Measurements from ENCODE around the gene ALDH2. TPM values are rescaled to one million over a fixed set of nuclear protein-coding genes. Genes with fewer than 3 reads are reported as not detected.

The ALDH2 gene
- total RNA-seq, 1 donor from 2014 or later, result 55.2 TPM

DNA sequence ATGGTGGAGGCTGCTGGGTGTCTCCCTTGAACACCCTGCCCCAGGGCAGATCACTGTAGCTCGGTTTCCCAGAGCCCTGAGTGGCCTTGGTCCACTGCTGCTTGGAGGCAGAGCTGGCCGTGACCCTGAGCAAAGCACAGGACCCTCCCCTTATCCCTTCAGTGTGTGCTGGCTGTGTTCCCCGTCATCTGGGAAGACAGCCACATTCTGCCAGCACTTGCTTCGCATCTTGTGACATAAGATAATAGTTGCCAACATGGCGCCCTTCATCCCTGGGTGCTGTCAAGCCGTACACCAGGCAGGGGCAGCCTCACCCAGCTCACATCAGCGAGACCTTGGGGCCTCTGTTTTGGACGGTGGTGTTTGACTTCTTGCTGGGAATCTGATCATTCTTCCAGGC, 12.1 kb upstream of the ALDH2 start:
- no peak for DNase-seq
- Mint-ChIP-seq H3K36me3 (ENCODE audit: unreplicated experiment) (no peaks in the 10 kb centered on the region), H3K27me3 (ENCODE audit: unreplicated experiment) (no peaks in the 10 kb centered on the region), H3K4me1 (ENCODE audit: low read depth, unreplicated experiment) (no peaks in the 10 kb centered on the region), H3K9me3 (ENCODE audit: unreplicated experiment) (no peaks in the 10 kb centered on the region), H3K27ac (ENCODE audit: unreplicated experiment) (no peak overlapping the region), H3K4me3 (ENCODE audit: unreplicated experiment) (no peak overlapping the region)
- TF ChIP-seq, protein P1, sequence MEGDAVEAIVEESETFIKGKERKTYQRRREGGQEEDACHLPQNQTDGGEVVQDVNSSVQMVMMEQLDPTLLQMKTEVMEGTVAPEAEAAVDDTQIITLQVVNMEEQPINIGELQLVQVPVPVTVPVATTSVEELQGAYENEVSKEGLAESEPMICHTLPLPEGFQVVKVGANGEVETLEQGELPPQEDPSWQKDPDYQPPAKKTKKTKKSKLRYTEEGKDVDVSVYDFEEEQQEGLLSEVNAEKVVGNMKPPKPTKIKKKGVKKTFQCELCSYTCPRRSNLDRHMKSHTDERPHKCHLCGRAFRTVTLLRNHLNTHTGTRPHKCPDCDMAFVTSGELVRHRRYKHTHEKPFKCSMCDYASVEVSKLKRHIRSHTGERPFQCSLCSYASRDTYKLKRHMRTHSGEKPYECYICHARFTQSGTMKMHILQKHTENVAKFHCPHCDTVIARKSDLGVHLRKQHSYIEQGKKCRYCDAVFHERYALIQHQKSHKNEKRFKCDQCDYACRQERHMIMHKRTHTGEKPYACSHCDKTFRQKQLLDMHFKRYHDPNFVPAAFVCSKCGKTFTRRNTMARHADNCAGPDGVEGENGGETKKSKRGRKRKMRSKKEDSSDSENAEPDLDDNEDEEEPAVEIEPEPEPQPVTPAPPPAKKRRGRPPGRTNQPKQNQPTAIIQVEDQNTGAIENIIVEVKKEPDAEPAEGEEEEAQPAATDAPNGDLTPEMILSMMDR (IDR thresholded peaks at IDR 0.05; ENCODE audit: partially characterized antibody, unreplicated experiment), result no peak

DNA sequence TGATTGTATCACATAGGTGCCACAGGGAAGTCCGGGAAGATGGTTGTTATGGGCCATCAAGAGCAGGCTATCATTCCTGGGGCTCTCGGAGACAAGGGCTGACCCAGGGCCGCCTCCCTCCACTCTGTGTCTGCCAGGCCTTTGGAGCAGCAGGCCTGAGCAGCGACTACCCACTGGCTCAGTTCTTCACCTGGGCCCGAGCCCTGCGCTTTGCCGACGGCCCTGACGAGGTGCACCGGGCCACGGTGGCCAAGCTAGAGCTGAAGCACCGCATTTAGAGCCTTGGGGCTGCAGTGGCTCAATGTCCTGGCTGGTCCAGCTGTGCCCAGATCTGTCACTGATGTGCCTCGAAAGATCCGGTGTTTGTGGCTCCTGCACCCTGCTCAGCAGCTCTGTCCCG, 10.5 kb upstream of the ALDH2 start:
- no peak overlapping the region for H3K4me3 Mint-ChIP-seq (ENCODE audit: unreplicated experiment)
- no peaks in the 10 kb centered on the region for H3K36me3 Mint-ChIP-seq (ENCODE audit: unreplicated experiment)
- no peak for DNase-seq
- H3K27ac Mint-ChIP-seq (ENCODE audit: unreplicated experiment), result no peak overlapping the region
- no peaks in the 10 kb centered on the region for H3K4me1 Mint-ChIP-seq (ENCODE audit: low read depth, unreplicated experiment)
- H3K9me3 Mint-ChIP-seq (ENCODE audit: unreplicated experiment), result no peaks in the 10 kb centered on the region
- TF ChIP-seq, protein P1 (IDR thresholded peaks at IDR 0.05; ENCODE audit: partially characterized antibody, unreplicated experiment), result no peak
- H3K27me3 Mint-ChIP-seq (ENCODE audit: unreplicated experiment), result no peaks in the 10 kb centered on the region

DNA sequence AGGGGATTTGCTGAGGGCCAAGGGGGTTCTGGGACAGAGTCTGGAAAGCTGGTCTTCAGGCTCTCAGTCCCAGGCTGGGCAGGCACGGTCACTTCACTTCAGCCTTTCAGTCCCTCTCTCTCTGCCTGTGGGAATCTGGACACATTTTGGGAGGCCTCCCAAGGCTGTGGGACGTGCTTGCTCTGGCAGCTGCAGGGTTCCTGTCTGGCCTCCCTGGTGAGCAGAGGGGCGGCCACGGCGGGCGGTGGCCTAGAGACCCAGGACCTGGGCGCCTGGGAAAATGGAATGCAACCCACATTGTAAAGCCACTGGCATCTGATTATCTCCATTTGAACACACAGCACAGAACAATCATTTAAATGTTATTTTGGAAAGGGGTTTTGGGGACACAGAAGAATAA, 10.1 kb upstream of the ALDH2 start:
- TF ChIP-seq, protein P1 (IDR thresholded peaks at IDR 0.05; ENCODE audit: partially characterized antibody, unreplicated experiment), result no peak
- H3K4me1 Mint-ChIP-seq (ENCODE audit: low read depth, unreplicated experiment), result no peaks in the 10 kb centered on the region
- no peaks in the 10 kb centered on the region for H3K27me3 Mint-ChIP-seq (ENCODE audit: unreplicated experiment)
- no peak for DNase-seq
- H3K4me3 Mint-ChIP-seq (ENCODE audit: unreplicated experiment), result no peak overlapping the region
- H3K36me3 Mint-ChIP-seq (ENCODE audit: unreplicated experiment), result no peaks in the 10 kb centered on the region
- no peaks in the 10 kb centered on the region for H3K9me3 Mint-ChIP-seq (ENCODE audit: unreplicated experiment)
- H3K27ac Mint-ChIP-seq (ENCODE audit: unreplicated experiment), result no peak overlapping the region

DNA sequence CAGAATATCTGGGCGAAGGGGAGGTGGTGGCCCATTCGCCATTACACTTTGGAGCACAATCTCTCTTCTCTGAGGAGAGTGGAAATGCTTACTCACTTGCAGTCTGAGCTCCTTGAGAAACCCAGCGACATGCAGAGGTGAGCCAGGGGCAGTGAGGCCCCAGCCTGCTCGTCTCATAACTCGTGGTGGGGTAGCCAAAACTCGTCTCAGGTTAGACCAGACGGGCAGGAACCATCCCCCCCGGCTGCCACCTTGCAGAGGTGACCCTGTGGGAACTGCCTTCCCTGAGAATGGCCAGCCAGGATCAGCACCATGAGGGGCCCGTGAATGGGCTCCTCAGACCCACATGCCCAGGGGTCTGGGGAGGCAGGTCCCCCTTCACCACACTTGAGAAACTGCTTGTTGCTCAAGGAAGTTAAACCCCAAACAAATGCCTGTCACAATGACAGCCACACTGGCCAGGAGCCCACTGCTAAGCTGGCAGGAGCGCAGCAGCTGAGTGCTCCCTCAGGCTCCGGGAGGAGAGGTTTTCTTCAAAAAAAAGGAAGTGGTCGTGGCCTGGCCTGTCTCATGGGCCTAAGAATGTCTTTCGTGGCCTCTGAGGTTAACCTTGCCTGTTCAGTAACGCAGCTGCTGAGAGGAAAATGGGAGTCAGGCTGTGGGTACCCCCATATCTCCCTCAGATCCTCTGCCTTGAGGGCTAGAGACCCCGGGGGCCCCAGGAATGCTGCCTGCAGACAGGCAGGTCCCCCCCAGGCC, 9.2 kb upstream of the ALDH2 start:
- Mint-ChIP-seq H3K27me3 (ENCODE audit: unreplicated experiment) (no peaks in the 10 kb centered on the region), H3K36me3 (ENCODE audit: unreplicated experiment) (no peaks in the 10 kb centered on the region), H3K9me3 (ENCODE audit: unreplicated experiment) (no peaks in the 10 kb centered on the region), H3K4me1 (ENCODE audit: low read depth, unreplicated experiment) (no peaks in the 10 kb centered on the region), H3K27ac (ENCODE audit: unreplicated experiment) (no peak overlapping the region), H3K4me3 (ENCODE audit: unreplicated experiment) (no peak overlapping the region)
- no peak for DNase-seq
- TF ChIP-seq, protein P1 (IDR thresholded peaks at IDR 0.05; ENCODE audit: partially characterized antibody, unreplicated experiment), result no peak

DNA sequence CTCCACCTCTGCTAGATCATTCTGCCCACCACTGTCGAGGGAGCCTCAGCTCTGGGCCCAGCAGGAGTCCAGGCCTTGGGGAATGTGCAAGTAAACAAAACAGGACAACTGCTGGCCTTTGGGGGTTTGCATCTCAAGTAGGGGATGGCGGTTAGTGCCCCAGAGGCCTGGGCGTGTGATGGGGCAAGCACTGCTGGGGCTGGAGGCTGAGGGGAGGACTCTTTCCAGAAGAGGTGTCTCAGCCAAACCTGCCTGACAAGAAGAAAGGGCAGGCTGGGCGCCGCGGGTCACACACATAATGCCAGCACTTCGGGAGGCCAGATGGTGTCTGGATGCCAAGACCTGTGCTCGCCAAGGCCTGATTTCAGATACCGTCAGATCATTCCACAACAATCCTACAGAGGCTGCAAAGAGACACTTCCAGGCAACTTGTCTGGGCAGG, 8.6 kb upstream of the ALDH2 start:
- H3K36me3 Mint-ChIP-seq (ENCODE audit: unreplicated experiment), result no peaks in the 10 kb centered on the region
- no peak overlapping the region for H3K27ac Mint-ChIP-seq (ENCODE audit: unreplicated experiment)
- no peak for DNase-seq

More for the DNA sequence above, 8.6 kb upstream of the ALDH2 start:
- H3K27me3 Mint-ChIP-seq (ENCODE audit: unreplicated experiment), result no peaks in the 10 kb centered on the region
- H3K4me3 Mint-ChIP-seq (ENCODE audit: unreplicated experiment), result no peak overlapping the region
- no peaks in the 10 kb centered on the region for H3K4me1 Mint-ChIP-seq (ENCODE audit: low read depth, unreplicated experiment)
- no peaks in the 10 kb centered on the region for H3K9me3 Mint-ChIP-seq (ENCODE audit: unreplicated experiment)
- TF ChIP-seq, protein P1 (IDR thresholded peaks at IDR 0.05; ENCODE audit: partially characterized antibody, unreplicated experiment), result no peak

Measured in glutamatergic neuron (in vitro differentiated cells).